ENCODE results near the gene RNASE13.

Gene RNASE13

DNA sequence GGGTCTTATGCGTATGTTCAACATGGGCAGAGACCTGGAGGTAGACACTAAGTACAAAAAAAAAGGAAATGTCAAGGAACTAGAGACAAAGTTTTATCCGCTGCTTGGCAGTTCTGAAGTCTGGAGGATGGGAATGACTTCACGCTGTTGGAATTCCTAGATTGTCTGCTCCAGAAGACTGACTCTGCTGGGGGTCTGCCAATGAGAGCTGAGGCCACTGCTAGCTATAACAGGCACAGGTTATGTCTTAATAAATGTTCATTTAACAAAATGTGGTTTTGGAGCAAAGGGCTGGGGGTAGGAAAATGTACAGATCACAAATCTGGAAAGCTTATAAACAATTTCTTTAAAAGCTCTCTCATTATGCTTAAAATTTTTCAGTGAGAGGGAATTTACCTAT lies 28.9 kb upstream of the RNASE13 start:
- no peak for DNase-seq

DNA sequence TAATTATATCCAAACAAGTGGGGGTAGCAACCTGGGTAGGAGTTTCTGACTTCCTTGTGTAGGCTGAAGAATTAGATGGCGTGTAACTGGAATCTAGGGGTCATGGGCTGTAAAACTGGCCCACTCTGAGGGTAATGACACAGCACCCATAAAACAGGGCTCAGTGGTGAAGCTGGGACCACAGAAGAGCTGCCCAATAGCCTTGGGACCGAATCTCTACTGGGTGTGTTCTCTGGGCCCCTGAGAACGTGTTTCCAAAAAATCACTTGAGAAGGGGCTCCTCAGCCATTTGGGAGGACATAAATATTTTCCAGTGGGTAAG lies 26.7 kb upstream of the RNASE13 start:
- no peak for DNase-seq

DNA sequence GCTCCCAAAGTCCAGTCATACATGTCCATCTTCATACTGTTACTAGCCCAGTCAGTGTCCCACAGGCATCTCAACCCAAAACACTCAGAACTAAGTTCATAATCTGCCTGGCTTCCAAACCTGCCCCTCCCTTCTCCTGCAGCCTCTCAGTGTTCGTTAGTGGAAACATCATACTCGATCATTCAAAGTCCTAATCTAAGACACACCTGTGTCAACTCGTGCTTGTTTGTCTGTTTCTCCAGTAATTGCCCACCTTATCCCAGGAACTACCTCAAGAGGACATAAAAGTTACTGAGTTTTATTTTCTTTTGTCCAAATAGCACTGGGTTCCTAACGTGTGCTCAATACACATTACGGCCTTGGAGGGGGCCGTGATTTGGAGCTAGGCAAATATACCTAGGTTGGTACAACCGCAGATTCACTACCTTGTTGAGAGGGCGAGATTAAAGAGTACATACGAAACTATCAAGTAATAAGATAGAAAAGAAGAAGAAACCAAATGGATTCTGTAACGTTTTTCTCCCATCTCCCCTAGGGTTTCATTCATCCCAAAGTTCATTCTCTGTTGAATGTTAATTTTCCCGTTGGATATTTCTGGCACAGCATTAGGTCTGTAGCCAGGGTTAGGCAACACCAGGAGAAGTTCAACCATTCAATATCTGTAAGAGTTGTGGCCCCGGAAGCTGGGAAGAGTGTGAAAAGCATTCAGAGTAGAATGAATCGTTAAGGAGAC lies 26.2 kb upstream of the RNASE13 start:
- no peak for DNase-seq

DNA sequence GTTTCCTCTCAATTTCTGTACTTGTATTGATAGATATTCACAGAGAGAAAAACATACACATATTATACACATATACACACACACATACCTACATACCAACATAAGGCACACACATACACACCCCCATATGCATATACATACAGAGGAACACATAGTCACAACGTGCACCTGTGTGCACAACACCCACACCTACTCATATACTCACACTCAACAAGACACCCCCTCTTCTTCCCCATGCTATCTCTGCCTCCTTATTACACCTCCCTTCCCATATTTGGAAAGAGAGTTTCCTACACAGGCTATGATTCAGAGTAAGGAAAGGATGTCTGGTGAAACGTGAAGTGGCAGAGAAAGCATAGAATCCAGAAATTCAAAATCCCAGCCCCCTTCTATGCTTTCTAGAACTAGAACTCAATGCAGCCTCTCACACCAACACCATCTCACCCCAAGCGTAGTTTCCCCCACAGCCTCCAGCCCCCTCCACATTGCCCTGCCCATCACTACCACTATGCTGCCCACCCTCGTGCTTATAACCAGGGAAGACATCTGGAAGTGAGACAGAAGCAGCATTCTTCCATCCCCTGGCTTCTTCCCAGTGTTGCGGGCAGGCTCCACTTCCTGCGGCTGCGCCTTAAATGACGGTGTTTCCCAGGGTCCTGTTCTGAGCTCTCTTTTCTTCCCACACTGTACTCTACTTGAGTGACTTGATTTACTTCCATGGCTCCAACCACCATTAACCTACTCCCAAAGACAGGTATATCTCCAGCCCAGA lies 25.4 kb upstream of the RNASE13 start:
- DNase-seq: no peak

DNA sequence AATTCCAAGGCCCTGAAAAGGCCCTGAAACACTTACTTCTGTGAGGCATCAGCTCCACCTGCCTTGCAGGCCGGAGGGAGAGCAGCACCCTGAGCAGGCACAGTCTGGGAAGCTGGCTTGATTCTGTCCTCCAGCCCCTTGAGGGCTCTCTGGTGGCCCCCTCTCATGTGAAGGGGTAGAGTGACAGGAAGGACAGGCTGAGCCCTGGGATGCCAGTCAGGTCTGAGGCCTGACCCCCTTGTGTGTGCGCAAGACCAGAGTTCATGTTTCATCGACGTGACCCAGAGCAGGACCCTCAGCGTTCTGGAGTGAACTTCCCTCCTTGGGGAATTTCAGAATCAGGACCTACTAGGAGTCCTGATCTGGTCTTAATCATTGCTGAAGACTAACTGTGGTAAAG lies 24.3 kb upstream of the RNASE13 start:
- DNase-seq: no peak

DNA sequence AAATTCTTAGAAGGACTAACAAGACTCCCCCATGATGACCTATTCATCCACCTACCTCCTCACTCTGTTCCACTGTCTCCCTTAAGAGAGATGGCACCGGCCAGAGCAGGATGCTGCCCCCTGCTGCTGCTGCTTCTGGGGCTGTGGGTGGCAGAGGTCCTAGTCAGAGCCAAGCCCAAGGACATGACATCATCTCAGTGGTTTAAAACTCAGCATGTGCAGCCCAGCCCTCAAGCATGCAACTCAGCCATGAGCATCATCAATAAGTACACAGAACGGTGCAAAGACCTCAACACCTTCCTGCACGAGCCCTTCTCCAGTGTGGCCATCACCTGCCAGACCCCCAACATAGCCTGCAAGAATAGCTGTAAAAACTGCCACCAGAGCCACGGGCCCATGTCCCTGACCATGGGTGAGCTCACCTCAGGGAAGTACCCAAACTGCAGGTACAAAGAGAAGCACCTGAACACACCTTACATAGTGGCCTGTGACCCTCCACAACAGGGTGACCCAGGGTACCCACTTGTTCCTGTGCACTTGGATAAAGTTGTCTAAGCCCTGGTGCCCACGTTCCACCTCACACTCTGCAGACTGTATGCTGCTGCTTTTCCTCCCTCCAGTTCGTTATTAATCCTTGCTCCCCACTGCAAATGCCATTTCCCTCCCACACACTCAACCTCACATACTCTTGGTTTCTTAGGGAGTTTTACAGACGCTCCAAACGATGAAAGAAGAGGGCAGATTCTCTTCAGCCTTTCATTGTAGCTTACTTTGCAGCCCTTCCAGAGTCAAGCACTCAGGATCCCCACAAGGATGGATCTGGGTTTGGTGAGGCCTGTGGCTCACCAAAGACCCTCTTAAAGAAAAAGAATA lies 23.4 kb upstream of the RNASE13 start, which contains the start of gene RNASE8:
Gene RNASE8, plus strand, starts transcription at position 20 of the 873 bp plus-strand sequence. Its CDS starts 71 bp downstream, at position 91.
- no peak for DNase-seq

DNA sequence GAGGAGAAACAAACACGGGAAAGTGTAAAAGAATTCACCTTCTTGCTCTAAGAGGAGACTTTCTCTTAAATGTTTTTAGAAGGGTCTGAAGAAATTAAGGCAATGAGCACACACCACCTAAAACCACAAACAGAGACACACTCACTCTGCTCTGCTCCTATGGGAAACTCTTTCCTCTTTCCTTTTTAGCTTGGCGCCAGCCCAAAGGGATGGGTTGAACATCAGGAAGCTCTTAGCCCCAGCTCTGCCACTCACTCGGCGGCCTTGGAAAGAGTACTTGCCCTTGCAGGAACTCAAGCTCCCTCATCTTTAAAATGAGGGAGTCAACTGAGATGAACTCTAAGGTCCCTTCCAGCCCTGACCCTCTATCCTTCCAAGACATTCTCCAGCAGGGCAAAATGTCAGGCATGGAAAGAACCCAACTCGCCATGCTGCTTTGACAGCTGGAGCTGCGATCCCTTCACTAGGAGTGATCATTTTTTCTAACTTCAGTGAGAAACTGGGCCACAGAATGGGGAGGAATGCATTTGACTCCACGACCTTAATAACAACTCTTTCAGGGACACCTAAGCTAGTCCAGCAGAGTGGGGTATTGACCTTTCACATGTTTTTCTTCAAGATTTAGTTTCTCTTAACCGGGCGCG lies 22.0 kb upstream of the RNASE13 start:
- no peak for DNase-seq

DNA sequence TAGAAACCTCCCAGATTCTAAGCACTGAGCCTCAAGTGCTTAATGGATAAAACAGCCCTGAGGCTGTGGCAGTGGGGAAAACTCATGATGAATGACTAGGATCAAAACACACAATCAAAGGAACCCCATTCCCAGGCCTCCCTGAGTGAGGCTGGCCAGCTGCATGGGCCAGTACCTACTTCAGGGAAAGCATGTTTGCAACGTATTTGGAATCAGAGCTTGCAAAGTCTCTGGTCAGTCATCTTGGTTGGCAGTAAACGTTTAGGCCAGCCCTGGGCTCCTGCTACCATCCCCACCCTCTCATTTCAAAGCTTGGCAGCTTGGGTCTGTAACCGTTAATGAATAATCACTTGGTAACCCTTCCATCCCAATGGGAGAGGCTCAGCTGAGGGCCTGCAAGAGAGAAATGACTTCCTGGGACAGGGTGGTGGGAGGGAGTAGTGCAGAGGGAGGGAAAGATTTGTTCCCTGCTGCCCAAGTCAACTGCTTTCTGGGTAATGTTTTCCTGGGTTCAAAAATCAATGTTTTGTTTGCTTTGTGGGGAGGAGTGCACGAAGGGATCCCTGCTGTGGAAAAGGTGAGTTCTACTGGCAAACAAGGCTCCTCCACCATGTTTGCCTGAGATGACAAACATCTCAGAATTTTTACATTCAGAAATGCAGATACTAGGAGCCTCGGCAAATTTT lies 21.0 kb upstream of the RNASE13 start:
- DNase-seq: no peak

DNA sequence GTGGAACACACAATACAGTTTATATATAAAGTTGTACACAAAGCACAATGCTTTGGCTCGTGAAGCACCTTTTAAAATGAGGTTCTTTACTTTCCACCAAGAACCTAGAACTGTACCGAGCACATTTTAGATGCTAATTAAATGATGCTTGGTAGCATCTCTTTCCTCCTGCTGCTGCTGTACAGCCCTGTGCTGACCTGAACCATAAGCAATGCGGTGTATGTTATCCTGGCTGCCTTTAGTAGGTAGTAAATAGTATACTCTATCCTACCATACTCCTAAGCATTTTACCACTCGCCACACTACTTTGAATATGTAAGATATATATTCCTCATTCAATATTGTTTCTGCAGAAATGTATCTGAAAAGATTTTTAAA lies 20.1 kb upstream of the RNASE13 start:
- DNase-seq: no peak

DNA sequence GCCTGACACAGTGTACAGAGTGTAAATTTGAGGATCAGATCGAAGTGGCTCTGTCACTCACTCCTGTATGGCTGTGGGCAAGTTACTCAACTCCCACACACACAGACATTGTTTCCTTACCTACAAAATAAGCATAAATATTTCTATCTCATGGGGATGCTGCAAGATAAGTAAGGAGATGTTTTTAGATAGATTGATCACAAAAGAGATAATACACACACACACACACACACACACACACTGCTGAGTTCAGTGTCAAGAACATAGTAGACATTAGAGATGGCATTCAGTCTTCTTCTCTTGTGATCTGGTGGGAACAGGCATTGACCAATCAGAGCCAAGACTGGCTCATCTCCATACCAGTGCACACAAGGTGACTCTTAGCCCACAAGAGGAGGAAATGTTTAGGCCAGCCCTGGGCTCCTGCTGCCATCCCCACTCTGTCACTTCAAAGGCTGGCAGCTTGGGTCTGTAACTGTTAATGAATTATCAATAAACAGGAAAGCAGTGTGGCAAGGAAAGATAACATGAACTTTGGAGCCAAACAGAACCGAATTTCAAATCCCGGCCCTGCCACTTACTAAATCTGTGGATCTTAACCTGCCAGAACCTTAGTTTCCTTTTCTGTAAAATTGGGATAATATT lies 19.6 kb upstream of the RNASE13 start:
- no peak for DNase-seq

DNA sequence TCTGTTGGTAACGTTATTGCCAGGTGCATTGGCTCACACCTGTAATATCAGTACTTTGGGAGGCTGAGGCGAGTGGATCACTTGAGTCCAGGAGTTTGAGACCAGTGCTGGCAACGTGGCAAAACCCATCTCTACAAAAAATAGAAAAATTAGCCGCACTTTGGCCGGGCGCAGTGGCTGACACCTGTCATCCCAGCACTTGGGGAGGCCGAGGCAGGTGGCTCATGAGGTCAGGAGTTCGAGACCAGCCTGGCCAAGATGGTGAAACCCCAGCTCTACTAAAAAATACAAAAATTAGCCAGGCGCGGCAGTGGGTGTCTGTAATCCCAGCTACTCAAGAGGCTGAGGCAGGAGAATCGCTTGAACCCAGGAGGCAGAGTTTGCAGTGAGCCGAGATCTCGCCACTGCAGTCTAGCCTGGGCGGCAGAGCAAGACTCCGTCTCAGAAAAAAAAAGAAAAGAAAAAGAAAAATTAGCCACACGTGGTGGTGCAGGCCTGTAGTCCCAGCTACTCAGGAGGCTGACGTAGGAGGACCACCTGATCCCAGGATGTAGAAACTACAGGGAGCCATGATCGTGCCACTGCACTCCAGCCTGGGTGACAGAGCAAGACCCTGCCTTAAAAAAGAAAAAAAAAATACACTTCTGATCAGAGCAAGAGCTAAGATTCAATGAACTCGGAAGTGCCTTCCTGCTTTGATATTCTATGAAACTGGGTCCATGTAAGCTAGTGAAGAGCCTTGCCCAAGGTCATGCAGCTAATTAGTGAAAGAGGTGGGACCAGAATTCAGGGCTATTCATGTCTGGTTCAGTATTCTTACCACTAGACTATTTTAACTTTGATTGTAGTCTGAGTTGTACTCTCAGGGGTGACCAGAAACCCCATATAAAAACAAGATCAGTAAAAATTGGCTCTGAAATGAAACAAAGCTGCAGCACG lies 18.8 kb upstream of the RNASE13 start:
- DNase-seq: no peak

DNA sequence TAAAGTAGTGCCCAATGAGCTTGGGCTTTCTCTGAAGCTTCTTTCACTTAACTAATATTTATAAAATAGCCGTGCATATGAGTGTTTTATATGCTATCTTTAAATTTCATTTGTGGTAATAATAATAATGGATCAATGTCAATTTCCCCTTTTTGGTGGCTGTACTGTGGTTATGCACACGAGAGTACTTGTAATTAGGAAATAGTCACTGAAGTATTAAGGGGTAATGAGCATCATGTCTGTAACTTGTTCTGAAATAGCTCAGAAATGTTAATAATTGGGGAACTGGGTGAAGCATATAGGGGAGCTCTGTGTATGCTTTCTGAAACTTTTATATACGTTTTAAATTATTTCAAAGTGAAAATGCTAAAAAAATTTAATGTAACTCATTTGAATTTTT lies 16.0 kb upstream of the RNASE13 start:
- no peak for DNase-seq

DNA sequence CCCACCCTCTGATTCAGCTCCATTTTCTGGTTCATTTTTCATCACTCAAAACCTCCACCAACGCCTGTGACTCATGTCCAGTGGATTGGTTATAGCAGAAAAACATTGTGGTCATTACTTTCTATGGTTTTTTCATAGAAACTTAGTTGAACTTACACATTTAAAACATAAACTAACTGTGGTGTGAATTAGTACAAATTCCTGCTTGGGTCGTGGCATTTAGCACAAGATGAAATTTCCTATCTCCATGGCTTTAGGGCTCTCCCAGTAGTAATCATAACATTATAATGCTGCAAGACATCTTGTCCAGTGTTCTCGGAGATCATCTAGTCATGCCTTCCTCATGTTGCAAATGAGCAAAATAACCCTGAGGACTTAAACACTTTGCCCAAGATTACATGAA lies 14.7 kb upstream of the RNASE13 start:
- DNase-seq: no peak

DNA sequence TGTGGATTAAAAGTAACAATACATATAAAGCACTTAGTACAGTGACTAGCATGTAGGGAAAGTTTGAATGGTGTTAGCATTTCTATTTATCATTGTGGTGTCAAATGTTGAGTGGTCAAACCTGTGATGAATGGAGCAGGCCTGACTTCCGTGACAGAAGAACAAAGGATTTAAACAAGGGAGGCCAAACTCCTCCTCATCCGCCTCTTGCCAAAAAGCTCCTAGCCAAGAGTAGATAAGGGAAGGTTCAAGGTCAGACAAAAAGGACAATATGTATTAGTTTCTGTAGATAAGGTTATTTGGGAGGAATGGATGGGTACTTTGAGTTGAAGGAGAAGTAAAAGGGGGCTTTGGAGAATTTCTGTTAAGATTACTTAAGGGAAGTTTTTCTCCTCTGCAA lies 14.0 kb upstream of the RNASE13 start:
- no peak for DNase-seq

DNA sequence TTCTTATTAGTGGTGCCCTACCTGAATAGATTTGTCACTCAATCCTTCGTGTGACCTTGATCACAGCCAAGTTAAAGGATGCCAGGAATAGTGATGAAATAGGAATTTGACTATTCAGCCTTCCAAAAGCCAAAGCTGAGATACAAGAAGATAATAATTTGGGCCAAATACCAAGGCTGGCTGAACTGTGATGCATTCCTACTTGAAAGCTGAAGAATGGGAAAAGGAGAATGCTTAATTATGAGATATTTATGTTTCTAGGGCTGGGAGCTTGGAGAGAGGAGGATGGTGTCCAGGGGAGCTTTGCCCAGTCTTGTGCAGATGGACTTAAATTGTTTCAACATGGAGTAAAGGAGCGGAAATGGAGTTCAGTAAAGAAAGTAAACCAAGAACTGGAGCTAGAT lies 12.8 kb upstream of the RNASE13 start:
- no peak for DNase-seq

DNA sequence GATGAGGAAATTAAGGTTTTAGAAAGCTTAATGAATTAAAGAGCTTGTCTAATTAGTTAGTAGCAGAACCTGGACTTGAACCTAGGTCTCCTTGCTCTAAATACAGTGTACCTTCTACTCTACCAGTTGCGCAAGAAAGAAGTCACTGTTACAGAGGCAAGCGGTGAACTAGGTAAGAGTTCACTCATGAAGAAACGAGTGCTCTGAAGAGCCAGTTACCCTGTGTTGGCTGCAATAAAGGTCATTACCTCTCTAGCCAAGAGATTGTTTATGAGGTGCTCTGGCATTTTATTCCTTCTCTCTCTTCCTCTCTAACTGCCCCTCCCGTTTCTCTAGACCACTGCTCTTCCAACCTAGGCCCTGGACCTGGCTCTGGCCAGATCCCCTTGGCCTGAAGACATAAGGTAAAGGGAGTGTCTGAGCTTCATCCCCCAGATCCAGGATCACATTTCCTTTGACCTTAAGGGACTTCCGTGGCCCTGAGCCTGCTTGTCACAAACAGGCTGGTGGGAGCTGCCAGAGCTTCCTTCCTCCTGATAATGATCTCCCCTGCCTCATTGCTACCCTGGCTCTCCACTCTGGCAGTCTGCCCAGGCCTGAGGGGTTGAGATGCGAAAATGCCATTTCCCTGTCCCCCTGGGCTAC lies 9.5 kb upstream of the RNASE13 start:
- no peak for DNase-seq

DNA sequence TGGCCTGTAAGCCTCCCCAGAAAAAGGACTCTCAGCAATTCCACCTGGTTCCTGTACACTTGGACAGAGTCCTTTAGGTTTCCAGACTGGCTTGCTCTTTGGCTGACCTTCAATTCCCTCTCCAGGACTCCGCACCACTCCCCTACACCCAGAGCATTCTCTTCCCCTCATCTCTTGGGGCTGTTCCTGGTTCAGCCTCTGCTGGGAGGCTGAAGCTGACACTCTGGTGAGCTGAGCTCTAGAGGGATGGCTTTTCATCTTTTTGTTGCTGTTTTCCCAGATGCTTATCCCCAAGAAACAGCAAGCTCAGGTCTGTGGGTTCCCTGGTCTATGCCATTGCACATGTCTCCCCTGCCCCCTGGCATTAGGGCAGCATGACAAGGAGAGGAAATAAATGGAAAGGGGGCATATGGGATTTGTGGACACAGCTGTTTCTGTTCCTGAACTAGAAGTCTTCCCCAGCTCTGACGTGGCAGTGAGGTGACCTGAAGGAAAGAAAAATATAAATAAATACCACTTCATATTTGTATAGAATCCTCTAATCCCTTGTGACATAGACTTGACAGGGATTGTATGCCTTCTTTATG lies 8.9 kb upstream of the RNASE13 start:
- no peak for DNase-seq

DNA sequence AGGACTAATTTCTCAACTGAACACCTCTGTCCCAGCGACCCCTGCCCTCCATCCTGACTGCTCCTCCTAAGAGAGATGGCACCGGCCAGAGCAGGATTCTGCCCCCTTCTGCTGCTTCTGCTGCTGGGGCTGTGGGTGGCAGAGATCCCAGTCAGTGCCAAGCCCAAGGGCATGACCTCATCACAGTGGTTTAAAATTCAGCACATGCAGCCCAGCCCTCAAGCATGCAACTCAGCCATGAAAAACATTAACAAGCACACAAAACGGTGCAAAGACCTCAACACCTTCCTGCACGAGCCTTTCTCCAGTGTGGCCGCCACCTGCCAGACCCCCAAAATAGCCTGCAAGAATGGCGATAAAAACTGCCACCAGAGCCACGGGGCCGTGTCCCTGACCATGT lies 8.3 kb upstream of the RNASE13 start:
- DNase-seq: no peak

DNA sequence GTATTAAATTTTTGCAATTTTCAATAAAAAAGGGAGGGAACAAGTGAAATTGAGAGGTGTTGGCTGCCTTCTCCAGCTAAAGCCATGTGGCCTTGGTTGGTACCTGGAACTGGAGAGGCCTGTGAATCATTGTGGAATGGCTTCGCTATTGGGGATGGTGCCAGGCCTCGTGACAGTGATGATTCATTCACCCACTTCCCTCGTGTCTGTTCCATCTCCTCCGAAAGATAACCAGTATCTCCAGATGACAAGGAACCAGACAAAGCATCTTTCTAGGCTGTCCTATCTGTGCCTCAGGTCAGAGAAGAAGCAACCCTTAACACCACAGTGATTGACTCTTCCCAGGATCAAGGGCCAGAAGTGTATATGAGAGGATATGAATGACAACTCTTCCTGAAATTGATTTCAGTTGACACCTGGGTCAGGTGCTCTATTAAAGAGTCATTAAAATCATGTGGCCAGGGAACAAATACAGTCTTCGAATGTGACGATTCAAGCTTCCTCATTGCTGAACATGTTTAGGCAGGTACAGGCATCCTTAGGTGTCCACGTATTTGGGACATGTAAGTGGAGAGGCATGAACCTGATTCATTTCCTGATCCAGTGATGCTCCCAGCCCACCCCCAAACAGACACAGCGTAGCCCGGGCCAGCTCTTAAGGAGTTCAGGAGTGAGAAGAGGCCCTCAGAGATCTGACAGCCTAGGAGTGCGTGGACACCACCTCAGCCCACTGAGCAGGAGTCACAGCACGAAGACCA lies 7.2 kb upstream of the RNASE13 start, which contains the start of gene RNASE7:
Gene RNASE7, plus strand, starts transcription at position 687 of the 758 bp plus-strand sequence. CDS start 631 bp downstream, outside the sequence.
- DNase-seq: no peak

All from NCI-H2227 treated with DMSO at 0.1 percent for 48 hours (cell line).